Measurements from ENCODE around the gene CENPQ. TPM values are rescaled to one million over a fixed set of nuclear protein-coding genes. Genes with fewer than 3 reads are reported as not detected.
"Not testable (repeated sequence)": the region's sequence is repeated elsewhere in the genome, so short reads cannot be mapped to it uniquely, and the experiment has no call there.

CENPQ gene
- total RNA-seq = 3.5 TPM

- peak; percentile 96 for DNase-seq (ENCODE audit: low spot score)
Observed at GRCh38 chr6:49462927-49463611, at the start of gene CENPQ, which contains the start of gene MMUT. Gene CENPQ, plus strand, starts transcription at chr6:49463370. Its CDS starts 6,807 bp downstream, at chr6:49470177. Gene MMUT, minus strand, starts transcription at chr6:49463253. Its CDS starts 3,787 bp downstream, at chr6:49459466.

GRCh38 chr6:49415358-49415757 lies 47.8 kb upstream of the CENPQ start:
- no peak for DNase-seq (ENCODE audit: low spot score)

GRCh38 chr6:49416195-49416594 lies 47.0 kb upstream of the CENPQ start:
- no peak for DNase-seq (ENCODE audit: low spot score)

DNA sequence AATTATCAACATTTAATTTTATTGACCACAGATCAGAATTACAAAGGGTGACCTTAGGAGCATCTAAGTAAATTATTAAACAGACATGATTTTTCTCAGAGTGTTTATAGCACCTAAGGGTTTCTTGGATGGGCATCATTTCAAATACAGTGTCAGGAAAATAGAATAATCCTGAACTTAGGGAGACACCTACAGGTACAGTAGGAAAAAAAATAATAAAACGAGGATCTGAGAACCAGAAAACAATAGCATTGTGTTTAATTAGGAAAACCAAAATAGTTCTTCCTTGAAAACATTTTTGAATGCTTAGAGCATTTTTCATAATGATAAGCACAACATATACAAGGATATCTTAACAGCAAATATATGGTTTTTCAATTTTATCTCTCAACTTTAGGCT lies 39.4 kb upstream of the CENPQ start:
- no peak for DNase-seq (ENCODE audit: low spot score)

DNA sequence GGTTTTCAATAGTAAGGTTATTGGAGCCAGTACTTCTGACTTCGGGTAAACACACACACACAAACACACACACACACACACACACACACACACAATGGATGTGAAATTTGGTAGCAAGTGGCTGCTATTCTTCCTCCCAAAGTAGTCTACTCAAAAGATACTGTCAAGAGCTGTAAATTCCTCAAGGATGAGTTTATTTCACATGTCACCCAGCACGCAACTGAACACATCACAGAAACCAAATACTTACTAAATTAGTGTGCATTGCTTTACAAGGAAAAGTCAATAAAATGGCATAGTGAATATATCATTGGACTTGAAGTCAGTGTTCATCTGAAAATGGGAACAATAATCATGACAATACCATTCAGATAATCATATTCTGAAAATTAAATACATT lies 33.0 kb upstream of the CENPQ start:
- DNase-seq (ENCODE audit: low spot score) = no peak

- DNase-seq (ENCODE audit: low spot score) = no peak
Observed at GRCh38 chr6:49430866-49431265, 32.3 kb upstream of the CENPQ start.

- no peak for DNase-seq (ENCODE audit: low spot score)
Observed at GRCh38 chr6:49453221-49453620, 9.9 kb upstream of the CENPQ start.

- no peak for DNase-seq (ENCODE audit: low spot score)
Observed at GRCh38 chr6:49454787-49455709, 8.1 kb upstream of the CENPQ start.

DNA sequence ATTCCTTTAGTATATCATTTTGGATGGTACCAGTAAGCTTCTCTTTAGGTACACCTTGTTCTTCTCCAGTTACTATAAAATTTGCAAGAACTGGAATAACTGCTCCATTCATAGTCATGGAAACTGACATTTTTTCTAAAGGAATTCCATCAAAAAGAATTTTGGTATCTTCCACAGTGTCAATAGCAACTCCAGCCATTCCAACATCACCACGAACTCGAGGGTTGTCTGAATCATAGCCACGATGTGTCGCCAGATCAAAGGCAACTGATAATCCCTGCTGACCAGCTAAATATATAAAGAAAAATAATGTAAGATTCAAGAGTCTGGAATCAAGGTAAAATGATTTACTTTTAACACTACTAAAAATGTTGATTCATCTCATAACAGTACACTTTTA lies 5.4 kb upstream of the CENPQ start:
- DNase-seq (ENCODE audit: low spot score) = no peak

DNA sequence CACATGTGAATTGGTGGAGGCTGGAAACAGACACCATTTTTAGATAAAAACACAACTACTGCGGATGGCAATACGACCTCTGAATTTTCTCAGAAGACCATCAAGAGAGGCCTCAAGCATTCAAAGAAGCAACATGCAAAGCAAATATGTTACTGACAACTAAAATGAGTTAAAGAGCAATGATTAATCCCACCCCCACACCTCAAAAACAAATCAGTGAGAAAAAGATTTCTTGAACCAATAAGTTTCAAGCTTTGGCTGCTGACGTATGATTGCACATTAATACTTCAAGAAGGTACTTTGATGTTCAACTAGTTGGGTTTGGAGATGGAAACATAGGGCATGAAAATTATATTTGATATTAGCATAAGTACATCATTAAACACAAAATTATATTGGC lies 1.1 kb upstream of the CENPQ start:
- DNase-seq (ENCODE audit: low spot score) = no peak

DNA sequence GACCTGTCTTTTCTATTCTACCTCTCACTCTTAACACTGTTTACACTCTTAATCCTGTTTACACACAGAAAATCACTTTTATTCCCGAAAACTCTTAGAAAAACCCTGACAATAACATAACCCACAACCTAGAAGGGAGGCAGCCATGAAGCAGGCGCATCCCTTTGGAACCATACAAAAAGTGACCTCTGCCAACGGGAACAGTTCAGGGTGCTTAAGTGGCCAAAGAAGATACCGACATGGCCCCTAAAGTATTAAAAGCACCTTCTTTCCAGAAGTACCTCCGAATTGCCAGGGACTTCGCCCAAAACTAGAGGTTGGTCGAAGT lies 607 bp upstream of the CENPQ start:
- DNase-seq (ENCODE audit: low spot score) = no peak

- DNase-seq (ENCODE audit: low spot score) = no peak
Observed at GRCh38 chr6:49463612-49463967, 420 bp downstream of the CENPQ start.

DNA sequence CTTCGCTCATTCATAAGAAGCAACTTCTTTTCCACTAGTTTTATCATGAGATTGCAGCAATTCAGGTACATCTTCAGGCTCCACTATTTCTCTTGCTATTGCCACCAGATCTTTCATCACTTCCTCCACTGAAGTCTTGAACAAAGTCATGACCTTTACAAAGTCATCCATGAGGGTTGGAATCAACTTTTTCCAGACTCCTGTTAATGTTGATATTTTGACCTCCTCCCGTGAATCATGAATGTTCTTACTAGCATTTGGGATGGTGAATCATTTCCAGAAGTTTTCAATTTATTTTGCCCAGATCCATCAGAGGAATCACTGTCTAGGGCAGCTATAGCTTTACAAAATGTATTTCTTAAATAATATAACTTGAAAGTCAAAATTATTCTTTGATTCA lies 1.5 kb downstream of the CENPQ start:
- no peak for DNase-seq (ENCODE audit: low spot score)

DNA sequence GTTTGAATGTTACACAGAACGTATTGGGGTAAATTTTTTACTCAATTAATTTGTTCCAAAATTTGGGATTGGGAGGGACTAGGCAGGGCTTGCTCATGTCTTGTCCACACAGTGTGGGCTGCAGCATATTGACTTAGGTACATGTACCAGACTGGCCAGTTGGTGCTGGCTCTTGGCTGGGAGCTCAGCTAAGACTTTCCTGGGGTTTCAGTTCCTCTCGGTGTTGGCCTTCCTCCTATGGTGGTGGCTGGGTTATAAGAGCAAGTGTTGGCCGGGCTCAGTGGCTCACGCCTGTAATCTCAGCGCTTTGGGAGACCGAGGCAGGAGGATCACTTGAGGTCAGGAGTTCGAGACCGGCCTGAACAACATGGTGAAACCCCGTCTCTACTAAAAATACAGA lies 4.9 kb downstream of the CENPQ start:
- DNase-seq (ENCODE audit: low spot score) = no peak

DNA sequence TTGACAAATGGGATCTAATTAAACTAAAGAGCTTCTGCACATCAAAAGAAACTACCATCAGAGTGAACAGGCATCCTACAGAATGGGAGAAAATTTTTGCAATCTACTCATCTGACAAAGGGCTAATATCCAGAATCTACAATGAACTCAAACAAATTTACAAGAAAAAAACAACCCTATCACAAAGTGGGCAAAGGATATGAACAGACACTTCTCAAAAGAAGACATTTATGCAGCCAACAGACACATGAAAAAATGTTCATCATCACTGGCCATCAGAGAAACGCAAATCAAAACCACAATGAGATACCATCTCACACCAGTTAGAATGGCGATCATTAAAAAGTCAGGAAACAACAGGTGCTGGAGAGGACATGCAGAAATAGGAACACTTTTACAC lies 13.4 kb downstream of the CENPQ start:
- DNase-seq (ENCODE audit: low spot score) = not testable (repeated sequence)

DNA sequence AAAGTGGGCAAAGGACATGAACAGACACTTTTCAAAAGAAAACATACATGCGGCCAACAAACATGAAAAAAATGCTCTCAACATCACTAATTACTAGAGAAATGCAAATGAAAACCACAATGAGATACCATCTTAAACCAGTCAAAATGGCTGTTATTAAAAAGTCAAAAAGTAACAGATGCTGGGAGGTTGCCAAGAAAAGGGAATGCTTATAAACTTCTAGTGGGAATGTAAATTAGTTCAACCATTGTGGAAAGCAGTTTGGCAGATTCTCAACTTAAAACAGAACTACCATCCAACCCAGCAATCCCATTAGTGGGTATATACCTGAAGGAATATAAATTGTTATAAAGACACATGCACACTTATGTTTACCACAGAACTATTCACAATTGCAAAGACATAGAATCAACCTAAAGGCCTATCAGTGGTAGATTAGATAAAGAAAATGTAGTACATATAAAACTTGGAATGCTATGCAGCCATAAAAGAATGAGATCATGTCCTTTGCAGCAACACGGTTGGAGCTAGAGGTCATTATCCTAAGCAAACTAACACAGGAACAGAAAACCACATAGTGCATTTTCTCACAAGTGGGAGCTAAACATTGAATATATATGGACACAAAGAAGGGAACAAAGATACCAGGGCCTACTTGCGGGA lies 16.3 kb downstream of the CENPQ start:
- DNase-seq (ENCODE audit: low spot score) = no peak

DNA sequence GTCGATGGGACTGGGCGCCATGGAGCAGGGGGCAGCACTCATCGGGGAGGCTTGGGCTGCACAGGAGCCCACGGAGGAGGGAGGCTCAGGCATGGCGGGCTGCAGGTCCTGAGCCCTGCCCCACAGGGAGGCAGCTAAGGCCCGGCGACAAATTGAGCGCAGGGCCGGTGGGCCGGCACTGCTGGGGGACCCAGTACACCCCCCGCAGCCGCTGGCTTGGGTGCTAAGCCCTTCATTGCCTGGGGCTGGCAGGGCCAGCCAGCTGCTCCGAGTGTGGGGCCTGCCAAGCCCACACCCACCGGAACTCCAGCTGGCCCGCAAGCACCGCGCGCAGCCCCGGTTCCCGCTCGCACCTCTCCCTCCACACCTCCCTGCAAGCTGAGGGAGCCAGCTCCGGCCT lies 18.7 kb downstream of the CENPQ start:
- DNase-seq (ENCODE audit: low spot score) = not testable (repeated sequence)

DNA sequence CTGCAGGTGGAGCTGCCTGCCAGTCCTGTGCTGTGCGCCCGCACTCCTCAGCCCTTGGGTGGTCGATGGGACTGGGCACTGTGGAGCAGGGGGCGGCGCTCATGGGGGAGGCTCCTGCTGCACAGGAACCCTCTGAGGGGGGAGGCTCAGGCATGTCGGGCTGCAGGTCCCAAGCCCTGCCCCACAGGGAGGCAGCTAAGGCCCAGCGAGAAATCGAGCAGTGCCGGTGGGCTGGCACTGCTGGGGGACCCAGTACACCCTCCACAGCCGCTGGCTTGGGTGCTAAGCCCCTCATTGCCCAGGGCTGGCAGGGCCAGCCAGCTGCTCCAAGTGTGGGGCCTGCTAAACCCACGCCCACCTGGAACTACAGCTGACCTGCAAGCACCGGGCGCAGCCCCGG lies 20.2 kb downstream of the CENPQ start:
- DNase-seq (ENCODE audit: low spot score) = not testable (repeated sequence)

- no peak for DNase-seq (ENCODE audit: low spot score)
Observed at GRCh38 chr6:49490633-49491032, 27.5 kb downstream of the CENPQ start.

- DNase-seq (ENCODE audit: low spot score) = no peak
Observed at GRCh38 chr6:49497304-49497703, 34.1 kb downstream of the CENPQ start.

DNA sequence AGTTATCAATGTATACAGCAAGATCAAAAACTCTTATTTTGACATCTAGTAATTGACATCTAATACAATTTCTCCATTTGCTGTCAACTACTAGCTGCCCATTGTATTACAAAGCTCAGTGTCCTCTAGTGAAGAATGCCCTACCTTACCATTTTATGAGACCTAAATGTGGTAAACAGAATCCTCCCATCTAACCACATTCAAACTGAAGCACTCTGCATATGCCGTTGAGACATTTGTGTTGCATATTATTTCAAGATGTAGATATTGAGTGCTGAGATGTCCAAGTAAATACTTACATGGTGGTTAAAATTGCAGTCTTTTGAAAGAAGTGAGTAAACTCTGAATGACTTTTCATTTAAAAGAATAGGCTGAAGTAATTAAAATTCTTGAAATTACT lies 36.0 kb downstream of the CENPQ start:
- no peak for DNase-seq (ENCODE audit: low spot score)

DNA sequence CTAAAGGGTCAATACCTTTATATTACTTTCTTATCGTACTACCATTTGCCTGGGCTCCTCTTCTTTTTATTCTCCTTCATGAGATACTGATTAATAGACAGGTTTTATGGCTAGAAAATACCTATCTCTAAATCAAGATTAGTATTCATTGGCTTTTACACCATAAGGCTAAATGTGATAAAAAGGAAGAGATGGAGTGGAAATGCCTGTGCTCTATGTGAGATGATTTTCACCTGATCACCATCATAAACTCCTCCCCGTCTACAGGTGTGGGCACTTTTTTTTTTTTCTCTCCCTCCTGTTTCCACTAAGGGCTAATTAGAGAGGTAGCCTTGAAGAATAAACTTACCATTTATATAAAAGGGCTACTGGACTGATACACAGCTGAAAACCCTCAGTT lies 36.5 kb downstream of the CENPQ start, which contains the start of gene GLYATL3:
GLYATL3 (plus strand) TSS at position 301 of the 400 bp plus-strand sequence. CDS start 12,068 bp downstream, outside the sequence.
- DNase-seq (ENCODE audit: low spot score) = no peak

DNA sequence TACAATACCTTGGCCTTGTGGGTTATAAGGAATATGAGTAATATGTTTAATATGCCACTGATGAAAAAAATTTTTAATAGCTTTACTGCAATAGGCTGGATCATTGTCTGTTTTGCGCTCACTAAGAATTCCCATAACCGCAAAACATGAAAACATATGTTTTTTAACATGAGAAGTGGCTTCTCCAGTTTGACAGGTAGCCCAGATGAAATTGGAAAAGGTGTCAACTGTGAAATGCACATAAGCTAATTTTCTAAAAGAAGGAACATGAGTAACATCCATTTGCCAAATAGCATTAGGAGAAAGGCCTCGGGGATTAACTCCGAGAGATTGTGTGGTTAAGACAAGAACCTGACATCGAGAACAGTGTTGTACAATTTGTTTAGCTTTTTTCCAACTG lies 41.5 kb downstream of the CENPQ start:
- no peak for DNase-seq (ENCODE audit: low spot score)
